ENCODE measurements around the gene TRIM38. TPM values are rescaled to one million over a fixed set of nuclear protein-coding genes. Genes with fewer than 3 reads are reported as not detected.

TRIM38 gene
- total and polyA plus RNA-seq, 2 of the 13 experiments (the other 11 are each of a cell fraction or from before 2014, with no cell fraction given) = 2.5 to 3.1 TPM

DNA sequence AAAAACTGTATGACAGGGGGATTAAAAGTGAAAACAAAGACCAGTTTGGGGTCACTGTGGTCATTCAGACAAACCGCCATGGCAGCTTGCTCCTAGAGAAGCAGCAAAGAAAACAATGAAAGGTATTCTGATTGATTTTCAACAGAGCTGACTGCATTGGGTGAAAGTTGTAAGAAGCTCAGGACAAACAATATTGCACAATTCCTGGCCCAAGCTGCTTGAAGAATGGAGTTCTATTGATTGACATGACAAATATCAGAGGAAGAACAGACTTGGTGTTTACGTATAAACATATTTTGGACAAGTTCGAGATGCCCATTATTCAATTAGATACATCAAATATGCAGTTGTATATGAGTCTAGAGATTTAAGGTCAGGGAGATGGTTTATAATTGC is 62.0 kb downstream of the TRIM38 start (continued):
- TF ChIP-seq BCLAF1 (IDR thresholded peaks at IDR 0.05) (no peak), ATM (IDR thresholded peaks at IDR 0.05; ENCODE audit: borderline replicate concordance) (no peak), ZFP1 (CRISPR knock-in tag; IDR thresholded peaks at IDR 0.05) (no peak), ZNF503 (CRISPR knock-in tag; IDR thresholded peaks at IDR 0.05) (no peak), CEBPB (IDR thresholded peaks at IDR 0.05; ENCODE audit: borderline replicate concordance, low read depth, low read length) (peak; percentile 93), ZEB1 (IDR thresholded peaks at IDR 0.05; ENCODE audit: insufficient replicate concordance, low read depth) (no peak), ZNF510 (CRISPR knock-in tag; IDR thresholded peaks at IDR 0.05; ENCODE audit: low read depth) (no peak), SALL1 (CRISPR knock-in tag; IDR thresholded peaks at IDR 0.05) (no peak; the same call in 1 of the 2 replicates), ZNF720 (CRISPR knock-in tag; IDR thresholded peaks at IDR 0.05) (no peak), SRF (IDR thresholded peaks at IDR 0.05; ENCODE audit: low read depth, low read length) (no peak)
- TF ChIP-seq, protein P1, sequence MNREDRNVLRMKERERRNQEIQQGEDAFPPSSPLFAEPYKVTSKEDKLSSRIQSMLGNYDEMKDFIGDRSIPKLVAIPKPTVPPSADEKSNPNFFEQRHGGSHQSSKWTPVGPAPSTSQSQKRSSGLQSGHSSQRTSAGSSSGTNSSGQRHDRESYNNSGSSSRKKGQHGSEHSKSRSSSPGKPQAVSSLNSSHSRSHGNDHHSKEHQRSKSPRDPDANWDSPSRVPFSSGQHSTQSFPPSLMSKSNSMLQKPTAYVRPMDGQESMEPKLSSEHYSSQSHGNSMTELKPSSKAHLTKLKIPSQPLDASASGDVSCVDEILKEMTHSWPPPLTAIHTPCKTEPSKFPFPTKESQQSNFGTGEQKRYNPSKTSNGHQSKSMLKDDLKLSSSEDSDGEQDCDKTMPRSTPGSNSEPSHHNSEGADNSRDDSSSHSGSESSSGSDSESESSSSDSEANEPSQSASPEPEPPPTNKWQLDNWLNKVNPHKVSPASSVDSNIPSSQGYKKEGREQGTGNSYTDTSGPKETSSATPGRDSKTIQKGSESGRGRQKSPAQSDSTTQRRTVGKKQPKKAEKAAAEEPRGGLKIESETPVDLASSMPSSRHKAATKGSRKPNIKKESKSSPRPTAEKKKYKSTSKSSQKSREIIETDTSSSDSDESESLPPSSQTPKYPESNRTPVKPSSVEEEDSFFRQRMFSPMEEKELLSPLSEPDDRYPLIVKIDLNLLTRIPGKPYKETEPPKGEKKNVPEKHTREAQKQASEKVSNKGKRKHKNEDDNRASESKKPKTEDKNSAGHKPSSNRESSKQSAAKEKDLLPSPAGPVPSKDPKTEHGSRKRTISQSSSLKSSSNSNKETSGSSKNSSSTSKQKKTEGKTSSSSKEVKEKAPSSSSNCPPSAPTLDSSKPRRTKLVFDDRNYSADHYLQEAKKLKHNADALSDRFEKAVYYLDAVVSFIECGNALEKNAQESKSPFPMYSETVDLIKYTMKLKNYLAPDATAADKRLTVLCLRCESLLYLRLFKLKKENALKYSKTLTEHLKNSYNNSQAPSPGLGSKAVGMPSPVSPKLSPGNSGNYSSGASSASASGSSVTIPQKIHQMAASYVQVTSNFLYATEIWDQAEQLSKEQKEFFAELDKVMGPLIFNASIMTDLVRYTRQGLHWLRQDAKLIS (CRISPR knock-in tag; IDR thresholded peaks at IDR 0.05) = no peak
- TF ChIP-seq, protein P2, sequence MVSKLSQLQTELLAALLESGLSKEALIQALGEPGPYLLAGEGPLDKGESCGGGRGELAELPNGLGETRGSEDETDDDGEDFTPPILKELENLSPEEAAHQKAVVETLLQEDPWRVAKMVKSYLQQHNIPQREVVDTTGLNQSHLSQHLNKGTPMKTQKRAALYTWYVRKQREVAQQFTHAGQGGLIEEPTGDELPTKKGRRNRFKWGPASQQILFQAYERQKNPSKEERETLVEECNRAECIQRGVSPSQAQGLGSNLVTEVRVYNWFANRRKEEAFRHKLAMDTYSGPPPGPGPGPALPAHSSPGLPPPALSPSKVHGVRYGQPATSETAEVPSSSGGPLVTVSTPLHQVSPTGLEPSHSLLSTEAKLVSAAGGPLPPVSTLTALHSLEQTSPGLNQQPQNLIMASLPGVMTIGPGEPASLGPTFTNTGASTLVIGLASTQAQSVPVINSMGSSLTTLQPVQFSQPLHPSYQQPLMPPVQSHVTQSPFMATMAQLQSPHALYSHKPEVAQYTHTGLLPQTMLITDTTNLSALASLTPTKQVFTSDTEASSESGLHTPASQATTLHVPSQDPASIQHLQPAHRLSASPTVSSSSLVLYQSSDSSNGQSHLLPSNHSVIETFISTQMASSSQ (IDR thresholded peaks at IDR 0.05; ENCODE audit: low read depth) = no peak
- TF ChIP-seq, protein P2 (CRISPR knock-in tag; IDR thresholded peaks at IDR 0.05; ENCODE audit: borderline replicate concordance) = no peak
- TF ChIP-seq, protein P3, sequence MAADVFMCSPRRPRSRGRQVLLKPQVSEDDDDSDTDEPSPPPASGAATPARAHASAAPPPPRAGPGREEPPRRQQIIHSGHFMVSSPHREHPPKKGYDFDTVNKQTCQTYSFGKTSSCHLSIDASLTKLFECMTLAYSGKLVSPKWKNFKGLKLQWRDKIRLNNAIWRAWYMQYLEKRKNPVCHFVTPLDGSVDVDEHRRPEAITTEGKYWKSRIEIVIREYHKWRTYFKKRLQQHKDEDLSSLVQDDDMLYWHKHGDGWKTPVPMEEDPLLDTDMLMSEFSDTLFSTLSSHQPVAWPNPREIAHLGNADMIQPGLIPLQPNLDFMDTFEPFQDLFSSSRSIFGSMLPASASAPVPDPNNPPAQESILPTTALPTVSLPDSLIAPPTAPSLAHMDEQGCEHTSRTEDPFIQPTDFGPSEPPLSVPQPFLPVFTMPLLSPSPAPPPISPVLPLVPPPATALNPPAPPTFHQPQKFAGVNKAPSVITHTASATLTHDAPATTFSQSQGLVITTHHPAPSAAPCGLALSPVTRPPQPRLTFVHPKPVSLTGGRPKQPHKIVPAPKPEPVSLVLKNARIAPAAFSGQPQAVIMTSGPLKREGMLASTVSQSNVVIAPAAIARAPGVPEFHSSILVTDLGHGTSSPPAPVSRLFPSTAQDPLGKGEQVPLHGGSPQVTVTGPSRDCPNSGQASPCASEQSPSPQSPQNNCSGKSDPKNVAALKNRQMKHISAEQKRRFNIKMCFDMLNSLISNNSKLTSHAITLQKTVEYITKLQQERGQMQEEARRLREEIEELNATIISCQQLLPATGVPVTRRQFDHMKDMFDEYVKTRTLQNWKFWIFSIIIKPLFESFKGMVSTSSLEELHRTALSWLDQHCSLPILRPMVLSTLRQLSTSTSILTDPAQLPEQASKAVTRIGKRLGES (CRISPR knock-in tag; IDR thresholded peaks at IDR 0.05; ENCODE audit: borderline replicate concordance) = no peak
